GM12865 (cell line): ENCODE measurements around the gene DSCAM.

Source experiments
- DNase-seq: peaks from one replicate; pipeline ENCODE4 v3.0.0; 2010; ENCODE audit warnings: low read depth
- H3K4me3 ChIP-seq: 2 replicates; pipeline ENCODE4 v1.5.1; 2011; ENCODE audit warnings: mild to moderate bottlenecking, low read depth, low read length, control low read depth
- CTCF ChIP-seq: IDR thresholded peaks from 2 replicates; pipeline ENCODE4 v1.5.1; 2011; ENCODE audit warnings: low read length, control low read depth, low read depth, inconsistent platforms; ENCODE audit not compliant: insufficient read depth; ENCODE audit errors: missing control alignments

DSCAM gene

GRCh38 chr21:40158366-40158765 is 688.6 kb downstream of the DSCAM start:
- DNase-seq, result no peak
- no peak overlapping the region for H3K4me3 ChIP-seq
- TF ChIP-seq CTCF, result no peak

GRCh38 chr21:40155563-40155962 is 691.4 kb downstream of the DSCAM start:
- DNase-seq, result no peak
- no peak overlapping the region for H3K4me3 ChIP-seq
- no peak for TF ChIP-seq CTCF

GRCh38 chr21:40153351-40153750 is 693.6 kb downstream of the DSCAM start:
- no peak for DNase-seq
- no peak for TF ChIP-seq CTCF
- H3K4me3 ChIP-seq, result no peak overlapping the region

GRCh38 chr21:40152476-40152875 is 694.5 kb downstream of the DSCAM start:
- no peak overlapping the region for H3K4me3 ChIP-seq
- no peak for TF ChIP-seq CTCF
- no peak for DNase-seq

GRCh38 chr21:40151611-40152010 is 695.3 kb downstream of the DSCAM start:
- H3K4me3 ChIP-seq, result no peak overlapping the region
- no peak for TF ChIP-seq CTCF
- DNase-seq, result no peak

GRCh38 chr21:40146216-40146837 is 700.6 kb downstream of the DSCAM start:
- TF ChIP-seq CTCF, result no peak
- no peak for DNase-seq

GRCh38 chr21:40143822-40144525 is 703.0 kb downstream of the DSCAM start:
- no peak overlapping the region for H3K4me3 ChIP-seq
- DNase-seq, result peak; percentile 43
- TF ChIP-seq CTCF, result peak; percentile 50

More at GRCh38 chr21:40146216-40146837, 700.6 kb downstream of the DSCAM start:
- H3K4me3 ChIP-seq, result no peak overlapping the region
